Measurements from ENCODE around the gene GALNT1. TPM values are rescaled to one million over a fixed set of nuclear protein-coding genes. Genes with fewer than 3 reads are reported as not detected.
"Not testable (repeated sequence)": the region's sequence is repeated elsewhere in the genome, so short reads cannot be mapped to it uniquely, and the experiment has no call there.

The GALNT1 gene
- total and polyA plus RNA-seq, 4 donors, result 18.1 to 65.3 (median 37.3) TPM

DNA sequence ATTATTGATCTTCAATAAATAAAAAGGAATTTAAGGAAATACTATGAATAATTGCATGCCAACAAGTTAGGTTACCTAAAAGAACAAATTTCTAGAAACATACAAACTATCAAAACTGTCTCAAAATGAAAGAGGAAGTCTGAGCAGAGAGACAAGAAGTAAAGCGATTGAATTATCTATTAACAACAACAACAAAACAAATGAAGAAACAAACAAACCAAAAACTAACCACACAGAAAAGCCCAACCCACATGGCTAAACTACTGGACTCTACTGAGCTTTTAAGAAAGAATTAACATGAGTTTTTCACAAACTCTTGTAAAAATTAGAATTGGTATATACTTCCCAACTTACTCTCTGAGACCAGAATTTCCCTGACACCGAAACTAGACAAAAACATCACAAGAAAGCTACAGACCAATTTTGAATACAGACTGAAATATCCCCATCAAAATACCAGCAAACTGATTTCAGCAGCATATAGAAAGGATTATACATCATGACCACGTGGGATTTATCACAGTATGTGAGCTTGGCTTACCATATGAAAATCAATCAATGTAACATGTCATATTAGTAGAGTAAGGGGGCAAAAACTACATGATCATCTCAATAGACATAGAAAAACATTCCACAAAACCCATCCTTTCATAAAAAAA, 16.6 kb upstream of the GALNT1 start:
- no peaks in the 10 kb centered on the region for H3K4me1 ChIP-seq (ENCODE audit: control insufficient read depth in 1 of 2, insufficient read depth in 2 of 2, low read length in 2 of 2)
- no peak for ATAC-seq (ENCODE audit: low FRiP score)
- intact Hi-C loops (cut with DNase I), result no loop called here

DNA sequence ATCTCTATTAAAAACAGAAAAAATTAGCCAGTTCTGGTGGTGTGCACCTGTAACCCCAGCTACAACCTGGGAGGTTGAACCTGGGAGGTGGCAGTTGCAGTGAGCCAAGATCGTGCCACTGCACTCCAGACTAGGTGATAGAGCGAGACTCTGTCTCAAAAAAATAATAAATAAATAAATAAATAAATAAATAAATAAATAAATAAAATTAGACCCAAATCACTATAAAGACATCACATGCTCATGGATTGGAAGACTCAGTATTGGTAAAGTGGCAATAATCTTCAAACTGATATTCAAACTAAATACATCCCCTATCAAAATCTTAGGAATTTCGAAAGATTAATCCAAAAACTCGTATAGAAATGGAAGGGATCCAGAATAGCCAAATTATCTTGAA, 15.5 kb upstream of the GALNT1 start:
- Histone ChIP-seq H3K4me3 (ENCODE audit: low read length in 2 of 2) (no peak overlapping the region), H3K27ac (ENCODE audit: low read depth in 1 of 2, low read length in 2 of 2) (no peak overlapping the region), H3K27me3 (ENCODE audit: control insufficient read depth in 1 of 2, insufficient read depth in 2 of 2, low read length in 1 of 2) (no peaks in the 10 kb centered on the region), H3K9me3 (ENCODE audit: control insufficient read depth, low read length) (no peaks in the 10 kb centered on the region), H3K36me3 (ENCODE audit: control insufficient read depth in 1 of 2, insufficient read depth in 2 of 2, low read length in 1 of 2) (no peaks in the 10 kb centered on the region), H3K4me1 (ENCODE audit: control insufficient read depth in 1 of 2, insufficient read depth in 2 of 2, low read length in 2 of 2) (no peaks in the 10 kb centered on the region)
- intact Hi-C loops (cut with DNase I), result no loop called here
- ATAC-seq (ENCODE audit: low FRiP score) (no peak), DNase-seq (no peak)
- 83 to 87% methylated on average over 4 of the region's 4 CpGs for WGBS, 2 donors

More for the DNA sequence above, 16.6 kb upstream of the GALNT1 start:
- H3K27ac ChIP-seq (ENCODE audit: low read depth in 1 of 2, low read length in 2 of 2), result no peak overlapping the region
- no peaks in the 10 kb centered on the region for H3K9me3 ChIP-seq (ENCODE audit: control insufficient read depth, low read length)
- WGBS, 2 donors, result 63 to 67% methylated on average over 3 of the region's 3 CpGs
- no peaks in the 10 kb centered on the region for H3K36me3 ChIP-seq (ENCODE audit: control insufficient read depth in 1 of 2, insufficient read depth in 2 of 2, low read length in 1 of 2)
- no peak for DNase-seq
- no peaks in the 10 kb centered on the region for H3K27me3 ChIP-seq (ENCODE audit: control insufficient read depth in 1 of 2, insufficient read depth in 2 of 2, low read length in 1 of 2)
- H3K4me3 ChIP-seq (ENCODE audit: low read length in 2 of 2), result no peak overlapping the region

DNA sequence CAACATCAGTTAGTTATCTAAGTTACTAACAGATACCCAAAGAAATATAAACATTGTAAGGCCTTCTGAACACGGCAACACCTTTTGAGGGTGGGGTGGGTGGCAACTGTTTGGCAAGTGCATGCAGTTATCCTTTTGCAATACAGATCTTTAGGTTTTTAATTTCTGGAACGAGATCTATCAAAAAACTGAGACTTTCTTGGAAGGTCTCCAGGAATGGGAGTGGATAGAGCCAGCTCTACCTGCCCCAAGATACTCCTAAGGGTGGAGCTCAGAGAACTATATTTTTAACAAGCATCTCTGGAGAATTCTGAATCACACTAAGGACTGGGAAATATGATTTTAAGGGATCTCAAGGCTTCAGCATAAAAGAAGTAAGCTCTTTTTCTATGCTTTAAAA, 11.4 kb upstream of the GALNT1 start:
- no peaks in the 10 kb centered on the region for H3K36me3 ChIP-seq (ENCODE audit: control insufficient read depth in 1 of 2, insufficient read depth in 2 of 2, low read length in 1 of 2)
- intact Hi-C loops (cut with DNase I), result no loop called here
- H3K4me3 ChIP-seq (ENCODE audit: low read length in 2 of 2), result no peak overlapping the region
- no peak for DNase-seq
- no peaks in the 10 kb centered on the region for H3K4me1 ChIP-seq (ENCODE audit: control insufficient read depth in 1 of 2, insufficient read depth in 2 of 2, low read length in 2 of 2)
- 76 to 77% methylated on average over 2 of the region's 2 CpGs for WGBS, 2 donors
- ATAC-seq (ENCODE audit: low FRiP score), result no peak
- no peaks in the 10 kb centered on the region for H3K27me3 ChIP-seq (ENCODE audit: control insufficient read depth in 1 of 2, insufficient read depth in 2 of 2, low read length in 1 of 2)
- H3K27ac ChIP-seq (ENCODE audit: low read depth in 1 of 2, low read length in 2 of 2), result no peak overlapping the region
- H3K9me3 ChIP-seq (ENCODE audit: control insufficient read depth, low read length), result no peaks in the 10 kb centered on the region

DNA sequence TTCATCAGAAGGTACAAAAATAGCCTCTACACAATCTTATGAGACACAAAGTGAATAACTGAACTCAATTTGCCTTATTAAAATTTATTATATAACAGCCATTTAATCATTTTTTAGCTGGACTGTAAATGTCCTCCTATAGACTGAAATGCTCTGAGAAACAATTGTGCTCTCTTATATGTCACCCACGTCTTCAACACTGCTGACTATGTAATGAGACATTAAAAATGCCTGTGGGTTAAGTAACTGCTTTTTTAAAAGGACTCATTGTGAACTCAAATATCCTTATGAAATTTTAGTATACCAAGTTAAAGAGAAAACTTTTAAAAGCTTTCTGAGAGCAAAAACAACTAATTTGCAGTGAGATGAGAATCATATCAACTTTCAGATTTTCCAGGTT, 10.4 kb upstream of the GALNT1 start:
- intact Hi-C loops (cut with DNase I), result no loop called here
- Histone ChIP-seq H3K9me3 (ENCODE audit: control insufficient read depth, low read length) (no peaks in the 10 kb centered on the region), H3K27ac (ENCODE audit: low read depth in 1 of 2, low read length in 2 of 2) (no peak overlapping the region), H3K27me3 (ENCODE audit: control insufficient read depth in 1 of 2, insufficient read depth in 2 of 2, low read length in 1 of 2) (no peaks in the 10 kb centered on the region), H3K4me3 (ENCODE audit: low read length in 2 of 2) (no peak overlapping the region), H3K36me3 (ENCODE audit: control insufficient read depth in 1 of 2, insufficient read depth in 2 of 2, low read length in 1 of 2) (no peaks in the 10 kb centered on the region), H3K4me1 (ENCODE audit: control insufficient read depth in 1 of 2, insufficient read depth in 2 of 2, low read length in 2 of 2) (no peaks in the 10 kb centered on the region)
- ATAC-seq (ENCODE audit: low FRiP score) (no peak), DNase-seq (no peak)
- whole genome bisulfite sequencing, 2 donors, result 84 to 86% methylated on average over 1 of the region's 1 CpG

DNA sequence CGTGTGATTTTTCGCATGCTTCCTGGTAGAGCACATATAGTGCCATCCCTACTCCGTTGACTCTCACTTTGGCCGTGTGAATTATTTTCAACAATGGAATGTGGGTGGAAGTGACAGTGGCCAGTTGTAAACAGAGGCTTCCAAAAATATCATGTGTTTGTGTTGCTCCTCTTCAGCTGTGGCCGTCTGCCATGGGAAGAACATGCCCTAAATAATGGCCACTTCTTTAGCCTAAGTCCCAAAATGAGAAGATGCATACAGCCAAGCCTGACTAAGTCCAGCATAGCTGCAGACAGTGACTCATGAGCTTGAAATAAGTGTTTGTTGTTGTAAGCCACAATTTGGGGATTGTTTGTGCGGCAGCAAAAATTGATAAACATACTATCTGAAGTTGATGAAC, 8.9 kb upstream of the GALNT1 start:
- ATAC-seq (ENCODE audit: low FRiP score) (no peak), DNase-seq (no peak)
- Histone ChIP-seq H3K4me3 (ENCODE audit: low read length in 2 of 2) (no peak overlapping the region), H3K36me3 (ENCODE audit: control insufficient read depth in 1 of 2, insufficient read depth in 2 of 2, low read length in 1 of 2) (no peaks in the 10 kb centered on the region), H3K9me3 (ENCODE audit: control insufficient read depth, low read length) (no peaks in the 10 kb centered on the region), H3K4me1 (ENCODE audit: control insufficient read depth in 1 of 2, insufficient read depth in 2 of 2, low read length in 2 of 2) (no peaks in the 10 kb centered on the region), H3K27ac (ENCODE audit: low read depth in 1 of 2, low read length in 2 of 2) (no peak overlapping the region), H3K27me3 (ENCODE audit: control insufficient read depth in 1 of 2, insufficient read depth in 2 of 2, low read length in 1 of 2) (no peaks in the 10 kb centered on the region)
- intact Hi-C loops (cut with DNase I), result no loop called here
- WGBS, 2 donors, result 78 to 82% methylated on average over 6 of the region's 6 CpGs

DNA sequence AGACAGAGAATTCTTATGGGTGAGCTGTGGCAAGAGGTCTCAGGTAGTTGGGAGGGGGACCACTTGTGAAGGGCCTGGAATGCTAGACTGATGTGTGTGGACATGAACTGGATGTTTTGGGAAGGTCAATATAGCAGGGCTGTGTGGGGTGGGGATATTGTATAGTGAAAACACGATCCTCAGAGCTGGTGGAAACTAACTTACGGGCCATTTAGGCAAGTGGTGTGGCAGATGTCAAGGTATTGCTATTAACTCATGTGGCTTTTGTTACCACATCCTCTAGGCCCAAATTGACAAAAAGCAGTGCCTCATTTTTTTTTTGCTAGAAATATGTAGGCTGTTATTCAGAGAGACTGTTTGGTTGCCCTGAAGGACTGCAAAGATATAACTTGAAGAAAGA, 8.0 kb upstream of the GALNT1 start:
- no peaks in the 10 kb centered on the region for H3K4me1 ChIP-seq (ENCODE audit: control insufficient read depth in 1 of 2, insufficient read depth in 2 of 2, low read length in 2 of 2)
- 78 to 89% methylated on average over 2 of the region's 2 CpGs for WGBS, 2 donors
- no peak for DNase-seq
- no peak overlapping the region for H3K4me3 ChIP-seq (ENCODE audit: low read length in 2 of 2)
- H3K27ac ChIP-seq (ENCODE audit: low read depth in 1 of 2, low read length in 2 of 2), result no peak overlapping the region
- intact Hi-C loops (cut with DNase I), result no loop called here
- H3K27me3 ChIP-seq (ENCODE audit: control insufficient read depth in 1 of 2, insufficient read depth in 2 of 2, low read length in 1 of 2), result no peaks in the 10 kb centered on the region
- no peaks in the 10 kb centered on the region for H3K36me3 ChIP-seq (ENCODE audit: control insufficient read depth in 1 of 2, insufficient read depth in 2 of 2, low read length in 1 of 2)
- H3K9me3 ChIP-seq (ENCODE audit: control insufficient read depth, low read length), result no peaks in the 10 kb centered on the region
- no peak for ATAC-seq (ENCODE audit: low FRiP score)

DNA sequence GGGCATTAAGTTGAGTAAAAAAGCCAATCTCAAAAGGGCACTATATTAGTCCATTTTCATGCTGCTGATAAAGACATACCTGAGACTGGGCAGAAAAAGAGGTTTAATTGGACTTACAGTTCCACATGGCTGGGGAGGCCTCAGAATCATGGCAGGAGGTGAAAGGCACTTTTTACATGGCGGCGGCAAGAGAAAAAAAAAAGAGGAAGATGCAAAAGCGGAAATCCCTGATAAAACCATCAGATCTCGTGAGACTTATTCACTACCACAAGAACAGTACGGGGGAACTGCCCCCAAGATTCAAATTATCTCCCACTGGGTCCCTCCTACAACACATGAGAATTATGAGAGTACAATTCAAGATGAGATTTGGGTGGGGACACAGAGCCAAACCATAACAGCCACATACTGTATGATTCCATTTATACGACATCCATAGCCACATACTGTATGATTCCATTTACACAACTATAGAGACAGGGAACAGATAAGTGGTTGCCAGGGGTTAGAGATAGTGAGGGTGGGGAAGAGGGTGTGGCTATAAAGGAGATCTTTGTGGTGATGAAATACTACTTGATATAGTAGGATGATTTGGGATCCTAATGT, 5.2 kb upstream of the GALNT1 start:
- H3K27ac ChIP-seq (ENCODE audit: low read depth in 1 of 2, low read length in 2 of 2); H3K36me3 ChIP-seq (ENCODE audit: control insufficient read depth in 1 of 2, insufficient read depth in 2 of 2, low read length in 1 of 2); H3K9me3 ChIP-seq (ENCODE audit: control insufficient read depth, low read length); H3K4me1 ChIP-seq (ENCODE audit: control insufficient read depth in 1 of 2, insufficient read depth in 2 of 2, low read length in 2 of 2); H3K27me3 ChIP-seq (ENCODE audit: control insufficient read depth in 1 of 2, insufficient read depth in 2 of 2, low read length in 1 of 2); intact Hi-C loops (cut with DNase I); DNase-seq; ATAC-seq (ENCODE audit: low FRiP score); H3K4me3 ChIP-seq (ENCODE audit: low read length in 2 of 2): not testable (repeated sequence)
- 96% methylated on average over 4 to 6 of the region's 6 CpGs for WGBS, 2 donors

DNA sequence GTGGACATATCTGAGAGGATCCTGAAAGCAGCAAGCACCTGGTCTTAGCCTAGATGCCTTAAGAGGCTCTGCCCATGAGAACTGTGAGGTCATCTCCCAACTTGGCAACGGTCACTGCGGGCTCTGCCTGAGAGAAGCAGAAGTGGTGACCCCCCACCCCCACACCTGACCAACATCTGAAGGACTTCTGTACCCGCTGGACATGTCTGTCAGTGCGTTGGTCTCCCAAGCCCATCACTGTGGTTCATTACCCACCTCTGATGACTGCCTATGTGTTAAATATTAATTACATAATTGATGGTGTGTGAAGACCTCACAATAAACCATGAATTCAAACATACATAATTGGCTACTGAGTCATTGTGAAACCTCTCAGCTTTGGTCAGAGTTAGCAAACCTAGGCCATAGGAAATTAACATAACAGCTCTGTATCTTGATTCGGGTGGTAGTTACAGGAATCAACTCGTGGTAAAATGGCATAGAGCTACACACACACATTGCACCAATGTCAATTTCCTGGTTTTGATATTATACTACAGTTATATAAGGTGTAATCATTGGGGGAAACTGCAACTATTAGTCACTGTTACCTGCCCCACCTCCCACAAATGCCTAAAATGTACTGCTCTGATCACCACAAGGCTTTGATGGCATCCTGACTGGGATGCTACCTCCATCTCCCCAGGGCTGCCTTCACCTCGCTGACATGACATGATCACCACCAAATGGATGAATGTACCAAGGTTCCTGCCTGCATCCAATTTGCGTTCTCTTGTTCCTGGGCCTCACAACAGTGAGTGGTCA, 4.3 kb upstream of the GALNT1 start:
- no peak for ATAC-seq (ENCODE audit: low FRiP score)
- Histone ChIP-seq H3K4me3 (ENCODE audit: low read length in 2 of 2) (no peak overlapping the region), H3K27ac (ENCODE audit: low read depth in 1 of 2, low read length in 2 of 2) (no peak overlapping the region), H3K36me3 (ENCODE audit: control insufficient read depth in 1 of 2, insufficient read depth in 2 of 2, low read length in 1 of 2) (no peaks in the 10 kb centered on the region), H3K27me3 (ENCODE audit: control insufficient read depth in 1 of 2, insufficient read depth in 2 of 2, low read length in 1 of 2) (no peaks in the 10 kb centered on the region), H3K9me3 (ENCODE audit: control insufficient read depth, low read length) (no peaks in the 10 kb centered on the region), H3K4me1 (ENCODE audit: control insufficient read depth in 1 of 2, insufficient read depth in 2 of 2, low read length in 2 of 2) (no peaks in the 10 kb centered on the region)
- DNase-seq, result no peak
- WGBS, 2 donors, result 95 to 96% methylated on average over 8 of the region's 8 CpGs
- intact Hi-C loops (cut with DNase I), result no loop called here

DNA sequence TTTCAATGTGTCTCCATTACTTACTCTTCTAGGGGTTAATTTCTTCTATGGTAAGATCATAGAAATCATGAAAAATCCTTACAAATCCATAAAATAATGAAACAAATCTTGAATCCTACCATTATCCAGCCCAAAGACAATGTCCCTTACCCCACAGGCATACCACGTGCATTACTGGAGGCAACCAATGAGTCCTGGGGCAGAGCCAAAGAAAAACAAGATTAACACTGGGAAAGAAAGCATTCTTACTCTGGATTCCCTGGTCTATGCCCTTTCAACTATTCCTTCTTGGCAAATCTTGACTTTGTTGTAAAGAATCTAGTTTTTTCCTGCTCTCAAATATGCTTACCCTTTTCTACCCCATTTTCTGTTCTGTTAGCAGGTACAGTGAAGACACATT, 3.1 kb upstream of the GALNT1 start:
- no peak for ATAC-seq (ENCODE audit: low FRiP score)
- Histone ChIP-seq H3K27ac (ENCODE audit: low read depth in 1 of 2, low read length in 2 of 2) (no peak overlapping the region), H3K27me3 (ENCODE audit: control insufficient read depth in 1 of 2, insufficient read depth in 2 of 2, low read length in 1 of 2) (no peaks in the 10 kb centered on the region), H3K4me3 (ENCODE audit: low read length in 2 of 2) (no peak overlapping the region), H3K9me3 (ENCODE audit: control insufficient read depth, low read length) (no peaks in the 10 kb centered on the region), H3K36me3 (ENCODE audit: control insufficient read depth in 1 of 2, insufficient read depth in 2 of 2, low read length in 1 of 2) (no peaks in the 10 kb centered on the region), H3K4me1 (ENCODE audit: control insufficient read depth in 1 of 2, insufficient read depth in 2 of 2, low read length in 2 of 2) (no peaks in the 10 kb centered on the region)
- 0 to 5% methylated on average over 1 of the region's 1 CpG for WGBS, 2 donors
- no peak for DNase-seq
- intact Hi-C loops (cut with DNase I), result no loop called here

All from aorta (tissue), 5 donors.